Esophagus squamous epithelium (tissue), 4 donors: ENCODE data around the gene SUMO3.

Experiments
- CTCF ChIP-seq, 6 experiments: fragments of 450-650 bp in 4 of 6; fragments of 200-600 bp in 2 of 6; sonication (generic) in 2 of 6; IDR thresholded peaks; one replicate each; pipeline ENCODE4 v1.5.1; 2016 to 2019; ENCODE audit warnings: antibody characterized with exemption in 6 of 6, mild to moderate bottlenecking in 4 of 6, moderate library complexity in 4 of 6
- POLR2A ChIP-seq, 4 donors: fragments of 450-650 bp; IDR thresholded peaks; one replicate each; pipeline ENCODE4 v1.6.1; 2017; ENCODE audit warnings: antibody characterized with exemption in 4 of 4, mild to moderate bottlenecking in 4 of 4, moderate library complexity in 3 of 4

GRCh38 chr21:44792702-44793591 is 24.9 kb downstream of the SUMO3 start:
- TF ChIP-seq CTCF (IDR thresholded peaks at IDR 0.05) (peak; percentile 36 to 78 (median 73)), POLR2A (IDR thresholded peaks at IDR 0.05) (no peak)
